Measurements from ENCODE around the gene SPAM1. TPM values are rescaled to one million over a fixed set of nuclear protein-coding genes. Genes with fewer than 3 reads are reported as not detected.

SPAM1 gene
- total RNA-seq, 2 experiments from 2014 or later, result not detected

GRCh38 chr7:123972045-123972444, 47.0 kb downstream of the SPAM1 start:
- Mint-ChIP-seq H3K4me1 (ENCODE audit: low read depth) (no peaks in the 10 kb centered on the region), H3K27me3 (ENCODE audit: low read depth) (no peaks in the 10 kb centered on the region), H3K4me3 (no peak overlapping the region), H3K36me3 (ENCODE audit: low read depth) (no peaks in the 10 kb centered on the region), H3K27ac (no peak overlapping the region), H3K9me3 (ENCODE audit: insufficient read depth) (no peaks in the 10 kb centered on the region)
- ChIA-PET CTCF (no interaction called here), POLR2A (no interaction called here)
- ATAC-seq (no peak), DNase-seq (no peak)

- Mint-ChIP-seq H3K36me3 (ENCODE audit: low read depth) (no peaks in the 10 kb centered on the region), H3K27me3 (ENCODE audit: low read depth) (no peaks in the 10 kb centered on the region), H3K4me3 (no peak overlapping the region), H3K27ac (no peak overlapping the region), H3K4me1 (ENCODE audit: low read depth) (no peaks in the 10 kb centered on the region), H3K9me3 (ENCODE audit: insufficient read depth) (no peaks in the 10 kb centered on the region)
- DNase-seq (no peak), ATAC-seq (no peak)
- ChIA-PET POLR2A (no interaction called here), CTCF (no interaction called here)
Measured at GRCh38 chr7:123972831-123973230, 47.8 kb downstream of the SPAM1 start.

- no peak for ATAC-seq
- Mint-ChIP-seq H3K27me3 (ENCODE audit: low read depth) (no peaks in the 10 kb centered on the region), H3K4me1 (ENCODE audit: low read depth) (no peaks in the 10 kb centered on the region), H3K9me3 (ENCODE audit: insufficient read depth) (no peaks in the 10 kb centered on the region), H3K4me3 (no peak overlapping the region), H3K27ac (no peak overlapping the region), H3K36me3 (ENCODE audit: low read depth) (no peaks in the 10 kb centered on the region)
- POLR2A ChIA-PET, result no interaction called here
- no peak for DNase-seq
- CTCF ChIA-PET, result no interaction called here
Measured at GRCh38 chr7:123974326-123974908, 49.4 kb downstream of the SPAM1 start.

- no peak overlapping the region for H3K4me3 Mint-ChIP-seq
- H3K36me3 Mint-ChIP-seq (ENCODE audit: low read depth), result no peaks in the 10 kb centered on the region
- DNase-seq (no peak), ATAC-seq (no peak)
- no peaks in the 10 kb centered on the region for H3K4me1 Mint-ChIP-seq (ENCODE audit: low read depth)
- H3K27ac Mint-ChIP-seq, result no peak overlapping the region
- ChIA-PET CTCF (no interaction called here), POLR2A (no interaction called here)
- H3K9me3 Mint-ChIP-seq (ENCODE audit: insufficient read depth), result no peaks in the 10 kb centered on the region
- no peaks in the 10 kb centered on the region for H3K27me3 Mint-ChIP-seq (ENCODE audit: low read depth)
Measured at GRCh38 chr7:123975084-123975483, 50.0 kb downstream of the SPAM1 start.

GRCh38 chr7:123977081-123977480, 52.0 kb downstream of the SPAM1 start:
- ChIA-PET POLR2A (no interaction called here), CTCF (no interaction called here)
- Mint-ChIP-seq H3K27ac (no peak overlapping the region), H3K4me3 (no peak overlapping the region), H3K36me3 (ENCODE audit: low read depth) (no peaks in the 10 kb centered on the region), H3K9me3 (ENCODE audit: insufficient read depth) (no peaks in the 10 kb centered on the region), H3K27me3 (ENCODE audit: low read depth) (no peaks in the 10 kb centered on the region), H3K4me1 (ENCODE audit: low read depth) (no peaks in the 10 kb centered on the region)
- DNase-seq (no peak), ATAC-seq (no peak)

- no peak overlapping the region for H3K27ac Mint-ChIP-seq
- ChIA-PET CTCF (no interaction called here), POLR2A (no interaction called here)
- ATAC-seq (no peak), DNase-seq (no peak)
- no peaks in the 10 kb centered on the region for H3K27me3 Mint-ChIP-seq (ENCODE audit: low read depth)
- no peak overlapping the region for H3K4me3 Mint-ChIP-seq
- H3K9me3 Mint-ChIP-seq (ENCODE audit: insufficient read depth), result no peaks in the 10 kb centered on the region
- no peaks in the 10 kb centered on the region for H3K36me3 Mint-ChIP-seq (ENCODE audit: low read depth)
- no peaks in the 10 kb centered on the region for H3K4me1 Mint-ChIP-seq (ENCODE audit: low read depth)
Measured at GRCh38 chr7:123979876-123980275, 54.8 kb downstream of the SPAM1 start.

GRCh38 chr7:123987445-123987844, 62.4 kb downstream of the SPAM1 start:
- H3K36me3 Mint-ChIP-seq (ENCODE audit: low read depth), result no peaks in the 10 kb centered on the region
- H3K4me3 Mint-ChIP-seq, result no peak overlapping the region
- no peak for ATAC-seq
- H3K9me3 Mint-ChIP-seq (ENCODE audit: insufficient read depth), result no peaks in the 10 kb centered on the region
- no peaks in the 10 kb centered on the region for H3K4me1 Mint-ChIP-seq (ENCODE audit: low read depth)
- no peak for DNase-seq
- no peak overlapping the region for H3K27ac Mint-ChIP-seq
- H3K27me3 Mint-ChIP-seq (ENCODE audit: low read depth), result no peaks in the 10 kb centered on the region
- ChIA-PET CTCF (no interaction called here), POLR2A (no interaction called here)

- no peak overlapping the region for H3K4me3 Mint-ChIP-seq
- no peaks in the 10 kb centered on the region for H3K27me3 Mint-ChIP-seq (ENCODE audit: low read depth)
- CTCF ChIA-PET, result no interaction called here
Measured at GRCh38 chr7:123992913-123993518, 68.0 kb downstream of the SPAM1 start.

GRCh38 chr7:123993996-123994395, 69.0 kb downstream of the SPAM1 start:
- ChIA-PET CTCF (no interaction called here), POLR2A (no interaction called here)
- Mint-ChIP-seq H3K9me3 (ENCODE audit: insufficient read depth) (no peaks in the 10 kb centered on the region), H3K4me3 (no peak overlapping the region), H3K4me1 (ENCODE audit: low read depth) (no peaks in the 10 kb centered on the region), H3K36me3 (ENCODE audit: low read depth) (no peaks in the 10 kb centered on the region), H3K27me3 (ENCODE audit: low read depth) (no peaks in the 10 kb centered on the region), H3K27ac (no peak overlapping the region)
- no peak for DNase-seq
- no peak for ATAC-seq

More at GRCh38 chr7:123992913-123993518, 68.0 kb downstream of the SPAM1 start:
- Mint-ChIP-seq H3K9me3 (ENCODE audit: insufficient read depth) (no peaks in the 10 kb centered on the region), H3K4me1 (ENCODE audit: low read depth) (no peaks in the 10 kb centered on the region), H3K27ac (no peak overlapping the region), H3K36me3 (ENCODE audit: low read depth) (no peaks in the 10 kb centered on the region)
- POLR2A ChIA-PET, result no interaction called here
- no peak for ATAC-seq
- no peak for DNase-seq

GRCh38 chr7:123994449-123994848, 69.4 kb downstream of the SPAM1 start:
- no peaks in the 10 kb centered on the region for H3K9me3 Mint-ChIP-seq (ENCODE audit: insufficient read depth)
- H3K27me3 Mint-ChIP-seq (ENCODE audit: low read depth), result no peaks in the 10 kb centered on the region
- DNase-seq (no peak), ATAC-seq (no peak)
- ChIA-PET POLR2A (no interaction called here), CTCF (no interaction called here)
- no peaks in the 10 kb centered on the region for H3K36me3 Mint-ChIP-seq (ENCODE audit: low read depth)
- no peak overlapping the region for H3K4me3 Mint-ChIP-seq
- no peak overlapping the region for H3K27ac Mint-ChIP-seq
- H3K4me1 Mint-ChIP-seq (ENCODE audit: low read depth), result no peaks in the 10 kb centered on the region

- no peak overlapping the region for H3K27ac Mint-ChIP-seq
- H3K36me3 Mint-ChIP-seq (ENCODE audit: low read depth), result no peaks in the 10 kb centered on the region
- POLR2A ChIA-PET, result no interaction called here
- no peaks in the 10 kb centered on the region for H3K4me1 Mint-ChIP-seq (ENCODE audit: low read depth)
- no peak for DNase-seq
- ATAC-seq, result no peak
- H3K27me3 Mint-ChIP-seq (ENCODE audit: low read depth), result no peaks in the 10 kb centered on the region
- no peak overlapping the region for H3K4me3 Mint-ChIP-seq
- no peaks in the 10 kb centered on the region for H3K9me3 Mint-ChIP-seq (ENCODE audit: insufficient read depth)
- CTCF ChIA-PET, result no interaction called here
Measured at GRCh38 chr7:123995617-123996326, 70.7 kb downstream of the SPAM1 start.

- CTCF ChIA-PET, result no interaction called here
Measured at GRCh38 chr7:123996327-123996625, 71.2 kb downstream of the SPAM1 start.

GRCh38 chr7:123998921-123999320, 73.9 kb downstream of the SPAM1 start:
- no peaks in the 10 kb centered on the region for H3K27me3 Mint-ChIP-seq (ENCODE audit: low read depth)
- H3K9me3 Mint-ChIP-seq (ENCODE audit: insufficient read depth), result no peaks in the 10 kb centered on the region
- no peak overlapping the region for H3K4me3 Mint-ChIP-seq
- ChIA-PET POLR2A (no interaction called here), CTCF (no interaction called here)
- H3K36me3 Mint-ChIP-seq (ENCODE audit: low read depth), result no peaks in the 10 kb centered on the region
- H3K27ac Mint-ChIP-seq, result no peak overlapping the region
- H3K4me1 Mint-ChIP-seq (ENCODE audit: low read depth), result no peaks in the 10 kb centered on the region
- no peak for ATAC-seq
- DNase-seq, result no peak

More at GRCh38 chr7:123996327-123996625, 71.2 kb downstream of the SPAM1 start:
- POLR2A ChIA-PET, result no interaction called here
- no peaks in the 10 kb centered on the region for H3K27me3 Mint-ChIP-seq (ENCODE audit: low read depth)
- H3K9me3 Mint-ChIP-seq (ENCODE audit: insufficient read depth), result no peaks in the 10 kb centered on the region
- H3K27ac Mint-ChIP-seq, result no peak overlapping the region
- no peak overlapping the region for H3K4me3 Mint-ChIP-seq
- DNase-seq (no peak), ATAC-seq (no peak)
- H3K4me1 Mint-ChIP-seq (ENCODE audit: low read depth), result no peaks in the 10 kb centered on the region
- H3K36me3 Mint-ChIP-seq (ENCODE audit: low read depth), result no peaks in the 10 kb centered on the region

Data from activated CD8-positive, alpha-beta T cell treated with anti-CD3 and anti-CD28 coated beads, Interleukin-2, amount 10 ng/mL, durations not matched to agents 7 days and 5 days (primary cell).